C4-2B (cell line): ENCODE measurements around the gene CIAO3.

Experiments used
- ZFX ChIP-seq: fragments of 450-650 bp; IDR thresholded peaks from 2 replicates; pipeline ENCODE4 v1.6.1; 2017
- TF ChIP-seq, protein P1 (sequence below): fragments of 450-650 bp; conservative IDR thresholded peaks from 2 replicates; pipeline ENCODE4 v1.5.1; 2017; ENCODE audit warnings: mild to moderate bottlenecking

DNA sequence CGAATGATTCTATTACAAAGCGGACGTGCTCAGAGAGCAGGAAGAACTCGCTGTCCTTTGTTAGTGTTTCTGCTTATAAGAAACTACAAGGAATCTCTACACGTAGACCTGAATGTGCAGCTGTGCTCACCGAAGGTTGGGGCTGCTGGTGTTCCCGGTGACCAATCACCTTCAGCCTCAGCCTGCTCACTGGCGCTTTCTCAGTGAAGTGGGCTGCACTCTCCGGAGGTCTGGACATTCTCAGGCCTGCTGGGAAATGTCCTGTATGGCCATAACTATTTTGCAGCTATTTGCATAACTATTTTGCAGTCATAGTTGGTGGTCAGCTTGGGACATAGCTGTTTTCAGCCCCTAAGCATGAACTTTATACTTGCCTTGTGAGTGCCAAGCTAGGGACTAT is 9.7 kb upstream of the CIAO3 start:
- TF ChIP-seq, protein P1, sequence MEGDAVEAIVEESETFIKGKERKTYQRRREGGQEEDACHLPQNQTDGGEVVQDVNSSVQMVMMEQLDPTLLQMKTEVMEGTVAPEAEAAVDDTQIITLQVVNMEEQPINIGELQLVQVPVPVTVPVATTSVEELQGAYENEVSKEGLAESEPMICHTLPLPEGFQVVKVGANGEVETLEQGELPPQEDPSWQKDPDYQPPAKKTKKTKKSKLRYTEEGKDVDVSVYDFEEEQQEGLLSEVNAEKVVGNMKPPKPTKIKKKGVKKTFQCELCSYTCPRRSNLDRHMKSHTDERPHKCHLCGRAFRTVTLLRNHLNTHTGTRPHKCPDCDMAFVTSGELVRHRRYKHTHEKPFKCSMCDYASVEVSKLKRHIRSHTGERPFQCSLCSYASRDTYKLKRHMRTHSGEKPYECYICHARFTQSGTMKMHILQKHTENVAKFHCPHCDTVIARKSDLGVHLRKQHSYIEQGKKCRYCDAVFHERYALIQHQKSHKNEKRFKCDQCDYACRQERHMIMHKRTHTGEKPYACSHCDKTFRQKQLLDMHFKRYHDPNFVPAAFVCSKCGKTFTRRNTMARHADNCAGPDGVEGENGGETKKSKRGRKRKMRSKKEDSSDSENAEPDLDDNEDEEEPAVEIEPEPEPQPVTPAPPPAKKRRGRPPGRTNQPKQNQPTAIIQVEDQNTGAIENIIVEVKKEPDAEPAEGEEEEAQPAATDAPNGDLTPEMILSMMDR: no peak
- TF ChIP-seq ZFX: no peak
